ENCODE data around the gene GAK.

Gene GAK

GRCh38 chr4:867526-868250, 64.4 kb downstream of the GAK start:
- no peak for DNase-seq

GRCh38 chr4:866761-867390, 65.2 kb downstream of the GAK start:
- no peak for DNase-seq

GRCh38 chr4:866068-866760, 65.9 kb downstream of the GAK start:
- no peak for DNase-seq

GRCh38 chr4:865572-865971, 66.5 kb downstream of the GAK start:
- no peak for DNase-seq

GRCh38 chr4:865121-865465, 67.0 kb downstream of the GAK start:
- no peak for DNase-seq

GRCh38 chr4:864456-865120, 67.5 kb downstream of the GAK start:
- DNase-seq: no peak

- no peak for DNase-seq
Observed at GRCh38 chr4:860561-860960, 71.6 kb downstream of the GAK start.

GRCh38 chr4:859496-859895, 72.6 kb downstream of the GAK start:
- DNase-seq: no peak

- no peak for DNase-seq
Observed at GRCh38 chr4:858831-859451, 73.2 kb downstream of the GAK start.

- no peak for DNase-seq
Observed at GRCh38 chr4:858041-858481, 74.1 kb downstream of the GAK start.

GRCh38 chr4:857461-857860, 74.7 kb downstream of the GAK start:
- no peak for DNase-seq

- no peak for DNase-seq
Observed at GRCh38 chr4:856225-856901, 75.8 kb downstream of the GAK start.

GRCh38 chr4:855880-856224, 76.3 kb downstream of the GAK start:
- DNase-seq: no peak

- DNase-seq: no peak
Observed at GRCh38 chr4:854356-854755, 77.8 kb downstream of the GAK start.

GRCh38 chr4:853416-853781, 78.7 kb downstream of the GAK start:
- DNase-seq: no peak

- no peak for DNase-seq
Observed at GRCh38 chr4:851701-852430, 80.2 kb downstream of the GAK start.

GRCh38 chr4:850323-850945, 81.7 kb downstream of the GAK start:
- no peak for DNase-seq

- no peak for DNase-seq
Observed at GRCh38 chr4:849478-850175, 82.5 kb downstream of the GAK start.

GRCh38 chr4:848803-849477, 83.2 kb downstream of the GAK start:
- DNase-seq: no peak

- no peak for DNase-seq
Observed at GRCh38 chr4:848307-848691, 83.8 kb downstream of the GAK start.

Data from NCI-H510A (cell line).